Activated T-helper 1 cell treated with anti-CD3 and anti-CD28 coated beads, Interleukin-12 subunit alpha, Interleukin-12 subunit beta, Interleukin-2, Interleukin-4 antibody, amounts not matched to agents 30 ng/mL and 10 ng/mL and 1 ng/mL, durations not matched to agents 14 hours and 24 hours and 36 hours (primary cell): ENCODE measurements around the gene ZNF287. TPM values are rescaled to one million over a fixed set of nuclear protein-coding genes. Genes with fewer than 3 reads are reported as not detected.
"Not testable (repeated sequence)": the region's sequence is repeated elsewhere in the genome, so short reads cannot be mapped to it uniquely, and the experiment has no call there.

Experiments
- DNase-seq: peaks from one replicate; pipeline ENCODE4 v3.0.0; 2021; ENCODE audit warnings: low spot score
- H3K27ac Mint-ChIP-seq: one replicate; pipeline ENCODE4 v1.8.0; 2021; ENCODE audit warnings: mild to moderate bottlenecking, mixed read lengths
- H3K27me3 Mint-ChIP-seq: one replicate; pipeline ENCODE4 v1.8.0; 2022; ENCODE audit warnings: mild to moderate bottlenecking, moderate library complexity, mixed read lengths; ENCODE audit not compliant: insufficient read depth
- H3K36me3 Mint-ChIP-seq: one replicate; pipeline ENCODE4 v1.8.0; 2021; ENCODE audit warnings: low read depth, mixed read lengths
- H3K4me1 Mint-ChIP-seq: one replicate; pipeline ENCODE4 v1.8.0; 2021; ENCODE audit warnings: low read depth, mixed read lengths
- H3K4me3 Mint-ChIP-seq: one replicate; pipeline ENCODE4 v1.8.0; 2021; ENCODE audit warnings: mild to moderate bottlenecking, moderate library complexity, mixed read lengths
- H3K9me3 Mint-ChIP-seq: one replicate; pipeline ENCODE4 v1.8.0; 2021; ENCODE audit warnings: mixed read lengths
- intact Hi-C: fragments of 100-400 bp; cut with micrococcal nuclease; formaldehyde crosslinking; loops from one replicate; pipeline ENCODE4 v1.15.1; 2024
- total RNA-seq: library from RNA; stranded (reverse); gene quantifications from 2 replicates; pipeline ENCODE4 v1.2.3, GENCODE V29; 2022

The ZNF287 gene
- total RNA-seq, 1 donor from 2014 or later = 7.1 TPM

GRCh38 chr17:16551878-16552636 is 16.9 kb downstream of the ZNF287 start:
- intact Hi-C loops = no loop called here
- no peak for DNase-seq
- Mint-ChIP-seq H3K36me3 (peaks cover 31% of the 10 kb centered on the region), H3K27me3 (no peaks in the 10 kb centered on the region), H3K27ac (no peak overlapping the region), H3K4me1 (no peaks in the 10 kb centered on the region), H3K4me3 (no peak overlapping the region), H3K9me3 (peaks cover 82% of the 10 kb centered on the region)

GRCh38 chr17:16537130-16537458 is 31.9 kb downstream of the ZNF287 start:
- Mint-ChIP-seq H3K27ac (peak overlapping the region; percentile 52), H3K36me3 (no peaks in the 10 kb centered on the region), H3K4me1 (peaks cover 16% of the 10 kb centered on the region), H3K4me3 (peak overlapping the region; percentile 91), H3K9me3 (peaks cover 14% of the 10 kb centered on the region), H3K27me3 (no peaks in the 10 kb centered on the region)
- DNase-seq = no peak
- intact Hi-C loops = loop anchor here (1.0 to 5.0 kb wide), 5 partner anchors 52 to 1500 kb away; partner anchors contain the start of genes ATPAF2, CCDC144A, GID4 and NCOR1

GRCh38 chr17:16534236-16534635 is 34.8 kb downstream of the ZNF287 start:
- no peak overlapping the region for H3K4me3 Mint-ChIP-seq
- peaks cover 7% of the 10 kb centered on the region for H3K9me3 Mint-ChIP-seq
- H3K36me3 Mint-ChIP-seq = no peaks in the 10 kb centered on the region
- peaks cover 17% of the 10 kb centered on the region for H3K27me3 Mint-ChIP-seq
- peaks cover 16% of the 10 kb centered on the region for H3K4me1 Mint-ChIP-seq
- H3K27ac Mint-ChIP-seq = no peak overlapping the region
- DNase-seq = no peak
- intact Hi-C loops = no loop called here

- no peak overlapping the region for H3K27ac Mint-ChIP-seq
Observed at GRCh38 chr17:16529906-16530305, 39.1 kb downstream of the ZNF287 start.

GRCh38 chr17:16527298-16527697 is 41.7 kb downstream of the ZNF287 start:
- H3K4me1 Mint-ChIP-seq = no peaks in the 10 kb centered on the region
- peaks cover 38% of the 10 kb centered on the region for H3K27me3 Mint-ChIP-seq
- H3K4me3 Mint-ChIP-seq = no peak overlapping the region
- no peak for DNase-seq
- intact Hi-C loops = no loop called here
- no peaks in the 10 kb centered on the region for H3K36me3 Mint-ChIP-seq
- H3K27ac Mint-ChIP-seq = no peak overlapping the region
- H3K9me3 Mint-ChIP-seq = no peaks in the 10 kb centered on the region

More at GRCh38 chr17:16529906-16530305, 39.1 kb downstream of the ZNF287 start:
- intact Hi-C loops = no loop called here
- Mint-ChIP-seq H3K36me3 (no peaks in the 10 kb centered on the region), H3K27me3 (peaks cover 38% of the 10 kb centered on the region), H3K4me1 (peaks cover 2% of the 10 kb centered on the region), H3K9me3 (peaks cover 5% of the 10 kb centered on the region), H3K4me3 (no peak overlapping the region)
- no peak for DNase-seq

- H3K4me1 Mint-ChIP-seq, DNase-seq, H3K9me3 Mint-ChIP-seq, H3K27ac Mint-ChIP-seq, H3K4me3 Mint-ChIP-seq, H3K36me3 Mint-ChIP-seq, intact Hi-C loops: not testable (repeated sequence)
- H3K27me3 Mint-ChIP-seq = peaks cover 32% of the 10 kb centered on the region
Observed at GRCh38 chr17:16525556-16525955, 43.4 kb downstream of the ZNF287 start.

GRCh38 chr17:16521070-16521727 is 47.8 kb downstream of the ZNF287 start:
- peaks cover 29% of the 10 kb centered on the region for H3K27me3 Mint-ChIP-seq
- no peaks in the 10 kb centered on the region for H3K36me3 Mint-ChIP-seq
- peak; percentile 45 for DNase-seq
- H3K9me3 Mint-ChIP-seq = no peaks in the 10 kb centered on the region
- peaks cover 12% of the 10 kb centered on the region for H3K4me1 Mint-ChIP-seq
- intact Hi-C loops = loop anchor here (1.0 to 5.0 kb wide), 4 partner anchors 68 to 214 kb away; no protein-coding TSS in a partner anchor
- no peak overlapping the region for H3K27ac Mint-ChIP-seq
- no peak overlapping the region for H3K4me3 Mint-ChIP-seq

GRCh38 chr17:16519021-16519420 is 50.0 kb downstream of the ZNF287 start:
- Mint-ChIP-seq H3K27me3 (peaks cover 27% of the 10 kb centered on the region), H3K4me3 (no peak overlapping the region), H3K36me3 (no peaks in the 10 kb centered on the region), H3K27ac (no peak overlapping the region), H3K4me1 (peaks cover 22% of the 10 kb centered on the region), H3K9me3 (no peaks in the 10 kb centered on the region)
- intact Hi-C loops = no loop called here
- no peak for DNase-seq

- Mint-ChIP-seq H3K27me3 (peaks cover 30% of the 10 kb centered on the region), H3K36me3 (no peaks in the 10 kb centered on the region), H3K4me1 (peaks cover 23% of the 10 kb centered on the region), H3K27ac (no peak overlapping the region), H3K4me3 (no peak overlapping the region), H3K9me3 (no peaks in the 10 kb centered on the region)
- DNase-seq = no peak
- intact Hi-C loops = no loop called here
Observed at GRCh38 chr17:16517477-16517876, 51.5 kb downstream of the ZNF287 start.

- Mint-ChIP-seq H3K27me3 (peaks cover 30% of the 10 kb centered on the region), H3K36me3 (no peaks in the 10 kb centered on the region), H3K4me3 (no peak overlapping the region), H3K4me1 (peaks cover 32% of the 10 kb centered on the region), H3K9me3 (no peaks in the 10 kb centered on the region), H3K27ac (no peak overlapping the region)
- DNase-seq = no peak
- intact Hi-C loops = no loop called here
Observed at GRCh38 chr17:16516594-16517051, 52.4 kb downstream of the ZNF287 start.

- Mint-ChIP-seq H3K36me3 (no peaks in the 10 kb centered on the region), H3K4me3 (no peak overlapping the region), H3K27me3 (peaks cover 30% of the 10 kb centered on the region), H3K4me1 (peaks cover 31% of the 10 kb centered on the region), H3K9me3 (no peaks in the 10 kb centered on the region), H3K27ac (no peak overlapping the region)
- DNase-seq = no peak
- intact Hi-C loops = no loop called here
Observed at GRCh38 chr17:16515933-16516332, 53.1 kb downstream of the ZNF287 start.

GRCh38 chr17:16513873-16514272 is 55.1 kb downstream of the ZNF287 start:
- peaks cover 30% of the 10 kb centered on the region for H3K4me1 Mint-ChIP-seq
- H3K27me3 Mint-ChIP-seq = peaks cover 27% of the 10 kb centered on the region
- H3K27ac Mint-ChIP-seq = no peak overlapping the region
- H3K36me3 Mint-ChIP-seq = no peaks in the 10 kb centered on the region
- no peaks in the 10 kb centered on the region for H3K9me3 Mint-ChIP-seq
- intact Hi-C loops = no loop called here
- H3K4me3 Mint-ChIP-seq = no peak overlapping the region
- no peak for DNase-seq

GRCh38 chr17:16512011-16512410 is 57.0 kb downstream of the ZNF287 start:
- Mint-ChIP-seq H3K9me3 (no peaks in the 10 kb centered on the region), H3K27me3 (peaks cover 13% of the 10 kb centered on the region), H3K36me3 (no peaks in the 10 kb centered on the region), H3K4me3 (no peak overlapping the region), H3K27ac (no peak overlapping the region), H3K4me1 (peaks cover 30% of the 10 kb centered on the region)
- intact Hi-C loops = no loop called here
- DNase-seq = no peak
